ENCODE results near the gene CMTM7. TPM values are rescaled to one million over a fixed set of nuclear protein-coding genes. Genes with fewer than 3 reads are reported as not detected.

Gene CMTM7
- total RNA-seq, 2 experiments from 2014 or later = 31.5 to 35.2 TPM

DNA sequence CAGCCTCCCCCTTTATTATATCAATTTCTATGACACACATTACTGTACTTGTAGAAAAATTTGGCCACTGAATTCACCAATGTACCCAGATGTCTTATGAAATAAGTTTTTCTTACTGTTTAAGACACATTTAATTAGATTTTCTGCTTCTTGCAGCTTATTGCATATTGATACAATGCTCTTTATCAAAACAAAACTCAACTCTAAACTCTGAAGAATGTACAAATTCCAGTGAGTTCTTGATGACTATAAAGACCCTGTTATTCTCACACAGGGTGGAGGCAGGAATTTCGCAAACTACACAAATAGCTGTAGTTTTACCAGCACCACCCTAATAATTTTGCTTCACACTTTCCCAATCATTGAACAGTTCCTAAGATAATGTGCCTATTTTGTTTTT lies 89.0 kb downstream of the CMTM7 start:
- DNase-seq = no peak
- CTCF ChIA-PET = interaction anchor here (1.7 kb wide), 1 partner anchor 13 kb away, joined by 6 read pairs; no protein-coding TSS in a partner anchor
- Mint-ChIP-seq H3K36me3 (ENCODE audit: low read depth) (peaks cover 86% of the 10 kb centered on the region), H3K9me3 (no peaks in the 10 kb centered on the region), H3K4me1 (ENCODE audit: low read depth) (peaks cover 39% of the 10 kb centered on the region), H3K27ac (peak overlapping the region; percentile 49), H3K4me3 (no peak overlapping the region), H3K27me3 (no peaks in the 10 kb centered on the region)
- intact Hi-C loops (cut with DNase I, micrococcal nuclease) = no loop called here
- H3K4me1 ChIP-seq (ENCODE audit: insufficient read depth, low read length) = no peaks in the 10 kb centered on the region
- no peak overlapping the region for H3K4me3 ChIP-seq (ENCODE audit: low read length)
- H3K9me3 ChIP-seq (ENCODE audit: control insufficient read depth in 1 of 2, insufficient read depth in 1 of 2, low read length in 2 of 2) = no peaks in the 10 kb centered on the region
- POLR2A ChIA-PET = interaction anchor here (0.9 kb wide), 2 partner anchors 67 to 179 kb away, joined by 3 read pairs; no protein-coding TSS in a partner anchor
- no peak for ATAC-seq (ENCODE audit: poor library complexity)
- TF ChIP-seq, protein P1, sequence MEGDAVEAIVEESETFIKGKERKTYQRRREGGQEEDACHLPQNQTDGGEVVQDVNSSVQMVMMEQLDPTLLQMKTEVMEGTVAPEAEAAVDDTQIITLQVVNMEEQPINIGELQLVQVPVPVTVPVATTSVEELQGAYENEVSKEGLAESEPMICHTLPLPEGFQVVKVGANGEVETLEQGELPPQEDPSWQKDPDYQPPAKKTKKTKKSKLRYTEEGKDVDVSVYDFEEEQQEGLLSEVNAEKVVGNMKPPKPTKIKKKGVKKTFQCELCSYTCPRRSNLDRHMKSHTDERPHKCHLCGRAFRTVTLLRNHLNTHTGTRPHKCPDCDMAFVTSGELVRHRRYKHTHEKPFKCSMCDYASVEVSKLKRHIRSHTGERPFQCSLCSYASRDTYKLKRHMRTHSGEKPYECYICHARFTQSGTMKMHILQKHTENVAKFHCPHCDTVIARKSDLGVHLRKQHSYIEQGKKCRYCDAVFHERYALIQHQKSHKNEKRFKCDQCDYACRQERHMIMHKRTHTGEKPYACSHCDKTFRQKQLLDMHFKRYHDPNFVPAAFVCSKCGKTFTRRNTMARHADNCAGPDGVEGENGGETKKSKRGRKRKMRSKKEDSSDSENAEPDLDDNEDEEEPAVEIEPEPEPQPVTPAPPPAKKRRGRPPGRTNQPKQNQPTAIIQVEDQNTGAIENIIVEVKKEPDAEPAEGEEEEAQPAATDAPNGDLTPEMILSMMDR (IDR thresholded peaks at IDR 0.05) = no peak
- H3K27ac ChIP-seq (ENCODE audit: low read depth in 1 of 2, low read length in 2 of 2) = no peak overlapping the region
- peaks cover 49% of the 10 kb centered on the region for H3K36me3 ChIP-seq (ENCODE audit: insufficient read depth, low read length)
- no peaks in the 10 kb centered on the region for H3K27me3 ChIP-seq (ENCODE audit: control insufficient read depth in 1 of 2, insufficient read depth in 2 of 2, low read length in 2 of 2)

DNA sequence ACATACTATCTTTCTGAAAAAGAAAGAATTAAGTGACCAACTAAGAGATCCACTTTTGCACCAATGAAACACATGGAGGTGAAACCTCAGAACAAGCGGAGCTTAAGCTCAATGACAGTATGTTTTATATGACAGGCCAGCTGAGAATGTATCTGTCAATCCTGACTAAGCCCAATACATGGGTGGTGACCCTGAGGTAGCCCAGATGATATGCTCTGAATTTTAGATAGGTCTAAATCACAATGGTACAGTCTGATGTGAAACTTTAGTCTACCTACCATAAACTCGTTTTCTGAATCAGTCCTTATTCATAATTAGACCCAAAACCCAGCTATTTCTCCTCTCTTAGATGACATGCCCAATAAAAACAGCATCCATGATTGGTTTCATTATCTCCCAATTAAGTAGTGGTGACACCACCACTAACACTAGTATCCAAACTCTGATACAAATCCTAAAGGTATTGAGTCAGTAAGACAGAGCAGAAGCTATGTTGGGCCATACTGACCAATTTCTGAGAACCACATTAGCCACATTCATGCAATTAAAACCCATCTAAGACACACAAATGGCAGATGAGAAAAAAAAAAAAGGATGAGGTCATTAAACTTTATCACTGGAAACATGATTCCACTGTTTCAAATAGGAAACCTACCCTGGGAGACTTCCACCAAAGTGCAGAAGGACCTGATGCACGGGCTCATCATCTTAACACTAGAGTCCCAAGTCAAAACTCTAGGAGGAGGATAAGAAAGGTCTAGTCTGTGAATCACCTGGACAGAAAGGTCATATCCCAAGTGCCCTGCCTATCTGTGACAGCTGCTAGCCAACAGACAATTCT lies 90.4 kb downstream of the CMTM7 start:
- Mint-ChIP-seq H3K36me3 (ENCODE audit: low read depth) (peaks cover 90% of the 10 kb centered on the region), H3K27me3 (no peaks in the 10 kb centered on the region), H3K4me1 (ENCODE audit: low read depth) (peaks cover 42% of the 10 kb centered on the region), H3K27ac (peak overlapping the region; percentile 13), H3K4me3 (no peak overlapping the region), H3K9me3 (no peaks in the 10 kb centered on the region)
- ChIA-PET CTCF (interaction anchor here (0.7 to 1.7 kb wide), 2 partner anchors 12 to 14 kb away, joined by 3 to 6 read pairs; no protein-coding TSS in a partner anchor), POLR2A (no interaction called here)
- no peaks in the 10 kb centered on the region for H3K27me3 ChIP-seq (ENCODE audit: control insufficient read depth in 1 of 2, insufficient read depth in 2 of 2, low read length in 2 of 2)
- no peak overlapping the region for H3K4me3 ChIP-seq (ENCODE audit: low read length)
- no peaks in the 10 kb centered on the region for H3K4me1 ChIP-seq (ENCODE audit: insufficient read depth, low read length)
- TF ChIP-seq, protein P1 (IDR thresholded peaks at IDR 0.05) = no peak
- ATAC-seq (ENCODE audit: poor library complexity) (no peak), DNase-seq (no peak)
- H3K27ac ChIP-seq (ENCODE audit: low read depth in 1 of 2, low read length in 2 of 2) = no peak overlapping the region
- H3K9me3 ChIP-seq (ENCODE audit: control insufficient read depth in 1 of 2, insufficient read depth in 1 of 2, low read length in 2 of 2) = no peaks in the 10 kb centered on the region
- intact Hi-C loops (cut with DNase I, micrococcal nuclease) = no loop called here
- H3K36me3 ChIP-seq (ENCODE audit: insufficient read depth, low read length) = peaks cover 59% of the 10 kb centered on the region

DNA sequence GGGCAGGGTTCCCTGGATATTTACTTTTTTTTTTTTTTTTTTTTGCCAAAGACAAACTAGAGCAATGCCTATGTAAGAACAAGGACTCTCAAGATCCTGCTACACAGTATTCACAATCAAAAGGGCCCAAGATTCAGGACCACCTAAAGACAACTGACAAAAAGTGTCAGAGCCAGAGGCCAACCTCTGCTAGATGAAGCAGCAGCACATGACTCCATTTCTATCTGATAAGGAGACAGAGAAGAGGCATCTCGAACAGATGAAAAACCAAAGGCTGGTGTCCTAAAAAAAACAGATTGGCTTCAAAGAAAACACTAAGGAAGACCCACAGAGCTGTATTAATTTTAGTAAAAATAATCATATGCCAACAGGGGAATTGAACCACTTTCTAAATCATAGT lies 91.0 kb downstream of the CMTM7 start:
- DNase-seq (no peak), ATAC-seq (ENCODE audit: poor library complexity) (no peak)
- no peaks in the 10 kb centered on the region for H3K27me3 ChIP-seq (ENCODE audit: control insufficient read depth in 1 of 2, insufficient read depth in 2 of 2, low read length in 2 of 2)
- Mint-ChIP-seq H3K9me3 (no peaks in the 10 kb centered on the region), H3K36me3 (ENCODE audit: low read depth) (peaks cover 92% of the 10 kb centered on the region), H3K27me3 (no peaks in the 10 kb centered on the region), H3K4me1 (ENCODE audit: low read depth) (peaks cover 38% of the 10 kb centered on the region), H3K4me3 (no peak overlapping the region), H3K27ac (peak overlapping the region; percentile 13)
- H3K27ac ChIP-seq (ENCODE audit: low read depth in 1 of 2, low read length in 2 of 2) = no peak overlapping the region
- CTCF ChIA-PET = no interaction called here
- POLR2A ChIA-PET = interaction anchor here (1.4 kb wide), 1 partner anchor 13 kb away, joined by 3 read pairs; no protein-coding TSS in a partner anchor
- intact Hi-C loops (cut with DNase I, micrococcal nuclease) = no loop called here
- peaks cover 65% of the 10 kb centered on the region for H3K36me3 ChIP-seq (ENCODE audit: insufficient read depth, low read length)
- no peaks in the 10 kb centered on the region for H3K9me3 ChIP-seq (ENCODE audit: control insufficient read depth in 1 of 2, insufficient read depth in 1 of 2, low read length in 2 of 2)
- no peaks in the 10 kb centered on the region for H3K4me1 ChIP-seq (ENCODE audit: insufficient read depth, low read length)
- no peak overlapping the region for H3K4me3 ChIP-seq (ENCODE audit: low read length)
- TF ChIP-seq, protein P1 (IDR thresholded peaks at IDR 0.05) = no peak

Measured in CD4-positive, alpha-beta T cell (primary cell).